ENCODE measurements around the gene SMPDL3A.

- TF ChIP-seq CTCF (IDR thresholded peaks at IDR 0.05) (no peak), REST (IDR thresholded peaks at IDR 0.05; ENCODE audit: insufficient read depth in 1 of 2, low read depth in 2 of 2, low read length in 1 of 2) (no peak), POLR2AphosphoS5 (IDR thresholded peaks at IDR 0.05; ENCODE audit: low read depth, low read length) (no peak), TCF7L2 (IDR thresholded peaks at IDR 0.05; ENCODE audit: low read depth, low read length) (no peak), SIN3A (IDR thresholded peaks at IDR 0.05; ENCODE audit: borderline replicate concordance, insufficient read depth, low read depth, low read length) (no peak)
These were observed 40.4 kb downstream of the SMPDL3A start for GRCh38 chr6:122829456-122829855.

Measured in Panc1 (cell line).